ENCODE measurements around the gene FARP1.

The FARP1 gene

GRCh38 chr13:98180092-98180491, 37.2 kb downstream of the FARP1 start:
- Mint-ChIP-seq H3K36me3 (no peaks in the 10 kb centered on the region), H3K4me1 (no peaks in the 10 kb centered on the region), H3K4me3 (no peak overlapping the region), H3K27ac (no peak overlapping the region), H3K27me3 (no peaks in the 10 kb centered on the region), H3K9me3 (no peaks in the 10 kb centered on the region)
- ATAC-seq = no peak

GRCh38 chr13:98181111-98181815, 38.4 kb downstream of the FARP1 start:
- H3K9me3 Mint-ChIP-seq = peaks cover under 1% of the 10 kb centered on the region
- no peak overlapping the region for H3K27ac Mint-ChIP-seq
- H3K27me3 Mint-ChIP-seq = no peaks in the 10 kb centered on the region
- ATAC-seq = no peak
- H3K36me3 Mint-ChIP-seq = no peaks in the 10 kb centered on the region
- no peak overlapping the region for H3K4me3 Mint-ChIP-seq
- H3K4me1 Mint-ChIP-seq = no peaks in the 10 kb centered on the region

GRCh38 chr13:98182153-98182552, 39.3 kb downstream of the FARP1 start:
- no peak overlapping the region for H3K27ac Mint-ChIP-seq
- ATAC-seq = no peak

GRCh38 chr13:98182589-98182988, 39.7 kb downstream of the FARP1 start:
- ATAC-seq = no peak
- Mint-ChIP-seq H3K9me3 (peaks cover 2% of the 10 kb centered on the region), H3K4me1 (no peaks in the 10 kb centered on the region), H3K4me3 (no peak overlapping the region), H3K27ac (no peak overlapping the region), H3K27me3 (no peaks in the 10 kb centered on the region), H3K36me3 (no peaks in the 10 kb centered on the region)

More at GRCh38 chr13:98182153-98182552, 39.3 kb downstream of the FARP1 start:
- Mint-ChIP-seq H3K36me3 (no peaks in the 10 kb centered on the region), H3K9me3 (peaks cover 2% of the 10 kb centered on the region), H3K4me3 (no peak overlapping the region), H3K4me1 (no peaks in the 10 kb centered on the region), H3K27me3 (no peaks in the 10 kb centered on the region)

GRCh38 chr13:98184792-98185191, 41.9 kb downstream of the FARP1 start:
- H3K36me3 Mint-ChIP-seq = no peaks in the 10 kb centered on the region
- no peaks in the 10 kb centered on the region for H3K4me1 Mint-ChIP-seq
- ATAC-seq = no peak
- peaks cover 2% of the 10 kb centered on the region for H3K9me3 Mint-ChIP-seq
- no peaks in the 10 kb centered on the region for H3K27me3 Mint-ChIP-seq
- H3K4me3 Mint-ChIP-seq = no peak overlapping the region
- H3K27ac Mint-ChIP-seq = no peak overlapping the region

- Mint-ChIP-seq H3K36me3 (no peaks in the 10 kb centered on the region), H3K9me3 (peaks cover 2% of the 10 kb centered on the region), H3K4me1 (no peaks in the 10 kb centered on the region), H3K4me3 (no peak overlapping the region), H3K27ac (no peak overlapping the region), H3K27me3 (no peaks in the 10 kb centered on the region)
- ATAC-seq = no peak
These were observed 44.5 kb downstream of the FARP1 start for GRCh38 chr13:98187155-98187964.

GRCh38 chr13:98187965-98188261, 45.0 kb downstream of the FARP1 start:
- H3K36me3 Mint-ChIP-seq = no peaks in the 10 kb centered on the region
- H3K9me3 Mint-ChIP-seq = peaks cover 2% of the 10 kb centered on the region
- H3K4me1 Mint-ChIP-seq = no peaks in the 10 kb centered on the region
- no peak for ATAC-seq
- no peaks in the 10 kb centered on the region for H3K27me3 Mint-ChIP-seq
- no peak overlapping the region for H3K4me3 Mint-ChIP-seq
- H3K27ac Mint-ChIP-seq = no peak overlapping the region

GRCh38 chr13:98188544-98189166, 45.8 kb downstream of the FARP1 start:
- H3K4me3 Mint-ChIP-seq = no peak overlapping the region
- no peak for ATAC-seq
- no peaks in the 10 kb centered on the region for H3K4me1 Mint-ChIP-seq
- H3K9me3 Mint-ChIP-seq = peaks cover 2% of the 10 kb centered on the region
- H3K27ac Mint-ChIP-seq = no peak overlapping the region
- no peaks in the 10 kb centered on the region for H3K36me3 Mint-ChIP-seq
- H3K27me3 Mint-ChIP-seq = no peaks in the 10 kb centered on the region

- H3K27me3 Mint-ChIP-seq = no peaks in the 10 kb centered on the region
- H3K27ac Mint-ChIP-seq = no peak overlapping the region
- peaks cover 2% of the 10 kb centered on the region for H3K9me3 Mint-ChIP-seq
- ATAC-seq = no peak
- no peaks in the 10 kb centered on the region for H3K4me1 Mint-ChIP-seq
- no peak overlapping the region for H3K4me3 Mint-ChIP-seq
- H3K36me3 Mint-ChIP-seq = no peaks in the 10 kb centered on the region
These were observed 47.1 kb downstream of the FARP1 start for GRCh38 chr13:98189841-98190505.

- Mint-ChIP-seq H3K36me3 (no peaks in the 10 kb centered on the region), H3K4me3 (no peak overlapping the region), H3K9me3 (peaks cover 2% of the 10 kb centered on the region), H3K27ac (no peak overlapping the region), H3K4me1 (no peaks in the 10 kb centered on the region), H3K27me3 (no peaks in the 10 kb centered on the region)
- no peak for ATAC-seq
These were observed 48.1 kb downstream of the FARP1 start for GRCh38 chr13:98190889-98191444.

GRCh38 chr13:98192008-98192407, 49.1 kb downstream of the FARP1 start:
- H3K4me3 Mint-ChIP-seq = no peak overlapping the region
- no peak overlapping the region for H3K27ac Mint-ChIP-seq
- no peaks in the 10 kb centered on the region for H3K9me3 Mint-ChIP-seq
- H3K36me3 Mint-ChIP-seq = no peaks in the 10 kb centered on the region
- no peaks in the 10 kb centered on the region for H3K4me1 Mint-ChIP-seq
- ATAC-seq = no peak
- no peaks in the 10 kb centered on the region for H3K27me3 Mint-ChIP-seq

- no peaks in the 10 kb centered on the region for H3K27me3 Mint-ChIP-seq
- no peaks in the 10 kb centered on the region for H3K9me3 Mint-ChIP-seq
- H3K36me3 Mint-ChIP-seq = no peaks in the 10 kb centered on the region
- no peak for ATAC-seq
- no peaks in the 10 kb centered on the region for H3K4me1 Mint-ChIP-seq
- H3K27ac Mint-ChIP-seq = no peak overlapping the region
- no peak overlapping the region for H3K4me3 Mint-ChIP-seq
These were observed 52.3 kb downstream of the FARP1 start for GRCh38 chr13:98195054-98195791.

- Mint-ChIP-seq H3K9me3 (no peaks in the 10 kb centered on the region), H3K27me3 (no peaks in the 10 kb centered on the region), H3K27ac (no peak overlapping the region), H3K4me1 (no peaks in the 10 kb centered on the region), H3K4me3 (no peak overlapping the region), H3K36me3 (no peaks in the 10 kb centered on the region)
- ATAC-seq = no peak
These were observed 55.8 kb downstream of the FARP1 start for GRCh38 chr13:98198683-98199082.

- H3K9me3 Mint-ChIP-seq = no peaks in the 10 kb centered on the region
These were observed 56.6 kb downstream of the FARP1 start for GRCh38 chr13:98199480-98199879.

More at GRCh38 chr13:98199480-98199879, 56.6 kb downstream of the FARP1 start:
- no peaks in the 10 kb centered on the region for H3K4me1 Mint-ChIP-seq
- no peak for ATAC-seq
- no peaks in the 10 kb centered on the region for H3K36me3 Mint-ChIP-seq
- no peaks in the 10 kb centered on the region for H3K27me3 Mint-ChIP-seq
- no peak overlapping the region for H3K27ac Mint-ChIP-seq
- no peak overlapping the region for H3K4me3 Mint-ChIP-seq

Data from stimulated activated memory B cell treated with anti-CD40 and anti-IgM and Interleukin-4, amounts not matched to agents 10 μg/mL and 1 μg/mL and 100 μg/mL, for 72 hours (primary cell).